H9 (cell line): ENCODE measurements around the gene TRIO. TPM values are rescaled to one million over a fixed set of nuclear protein-coding genes. Genes with fewer than 3 reads are reported as not detected.

Experiments used
- DNase-seq: peaks from one replicate; pipeline ENCODE4 v3.0.0-alpha.2; 2017
- H2AFZ ChIP-seq: one replicate; pipeline ENCODE4 v1.6.1; 2013; ENCODE audit warnings: mild to moderate bottlenecking, low read length, control low read depth, moderate library complexity
- H2AK5ac ChIP-seq: 2 replicates; pipeline ENCODE4 v1.6.1; 2013; ENCODE audit warnings: low read length, control low read depth, mixed read lengths; ENCODE audit not compliant: insufficient read length
- H2BK120ac ChIP-seq: one replicate; pipeline ENCODE4 v1.6.1; 2013; ENCODE audit warnings: low read depth, mild to moderate bottlenecking, low read length, control low read depth, inconsistent platforms; ENCODE audit not compliant: poor library complexity, severe bottlenecking
- H2BK12ac ChIP-seq: 2 replicates; pipeline ENCODE4 v1.6.1; 2013; ENCODE audit warnings: low read length, control low read depth, mixed read lengths, low read depth; ENCODE audit not compliant: insufficient read length
- H2BK15ac ChIP-seq: 2 replicates; pipeline ENCODE4 v1.6.1; 2013; ENCODE audit warnings: low read depth, low read length, control low read depth
- H2BK20ac ChIP-seq: one replicate; pipeline ENCODE4 v1.6.1; 2013; ENCODE audit warnings: low read depth, mild to moderate bottlenecking, low read length, control low read depth, inconsistent platforms; ENCODE audit not compliant: poor library complexity, severe bottlenecking
- H2BK5ac ChIP-seq: 2 replicates; pipeline ENCODE4 v1.6.1; 2013; ENCODE audit warnings: low read length, control low read depth, mixed read lengths; ENCODE audit not compliant: insufficient read length
- H3K14ac ChIP-seq: 2 replicates; pipeline ENCODE4 v1.6.1; 2013; ENCODE audit warnings: low read length, control low read depth; ENCODE audit not compliant: insufficient read depth
- H3K18ac ChIP-seq: 2 replicates; pipeline ENCODE4 v1.6.1; 2013; ENCODE audit warnings: low read depth, mild to moderate bottlenecking, mixed read lengths, low read length, control low read depth; ENCODE audit not compliant: insufficient read length
- H3K23ac ChIP-seq: 2 replicates; pipeline ENCODE4 v1.6.1; 2013; ENCODE audit warnings: low read length, control low read depth, mixed read lengths, low read depth; ENCODE audit not compliant: insufficient read length
- H3K23me2 ChIP-seq: 2 replicates; pipeline ENCODE4 v1.6.1; 2013; ENCODE audit warnings: low read depth, mild to moderate bottlenecking, mixed read lengths, low read length, control low read depth; ENCODE audit not compliant: insufficient read length, poor library complexity, severe bottlenecking
- H3K27ac ChIP-seq: 2 replicates; pipeline ENCODE4 v1.5.1; 2013; ENCODE audit warnings: low read length, control low read depth, mixed read lengths, low read depth; ENCODE audit not compliant: insufficient read length
- H3K27me3 ChIP-seq: 2 replicates; pipeline ENCODE4 v1.6.1; 2013; ENCODE audit warnings: low read length, control low read depth, inconsistent platforms; ENCODE audit not compliant: insufficient read depth
- H3K4ac ChIP-seq: 2 replicates; pipeline ENCODE4 v1.6.1; 2013; ENCODE audit warnings: low read depth, mild to moderate bottlenecking, control low read depth, inconsistent platforms, low read length, moderate library complexity
- H3K4me1 ChIP-seq: 2 replicates; pipeline ENCODE4 v1.6.1; 2013; ENCODE audit warnings: low read length, control low read depth, inconsistent platforms; ENCODE audit not compliant: insufficient read depth
- H3K4me2 ChIP-seq: 2 replicates; pipeline ENCODE4 v1.6.1; 2013; ENCODE audit warnings: low read length, control low read depth, mixed read lengths; ENCODE audit not compliant: insufficient read length, insufficient read depth
- H3K56ac ChIP-seq: 2 replicates; pipeline ENCODE4 v1.6.1; 2013; ENCODE audit warnings: low read depth, mild to moderate bottlenecking, mixed read lengths, low read length, control low read depth; ENCODE audit not compliant: insufficient read length
- H3K79me1 ChIP-seq: 2 replicates; pipeline ENCODE4 v1.6.1; 2013; ENCODE audit warnings: low read depth, mild to moderate bottlenecking, moderate library complexity, low read length, control low read depth, inconsistent platforms; ENCODE audit not compliant: insufficient read depth, poor library complexity, severe bottlenecking
- H3K79me2 ChIP-seq: 2 replicates; pipeline ENCODE4 v1.6.1; 2013; ENCODE audit warnings: low read length, control low read depth, inconsistent platforms; ENCODE audit not compliant: insufficient read depth
- H3K9ac ChIP-seq: 2 replicates; pipeline ENCODE4 v1.6.1; 2013; ENCODE audit warnings: low read length, control low read depth, mixed read lengths; ENCODE audit not compliant: insufficient read length; ENCODE audit errors: extremely low read depth
- H3K9me3 ChIP-seq: one replicate; pipeline ENCODE4 v1.6.1; 2013; ENCODE audit warnings: low read depth, low read length, inconsistent platforms; ENCODE audit not compliant: control insufficient read depth
- H3T11ph ChIP-seq: one replicate; pipeline ENCODE4 v1.6.1; 2013; ENCODE audit warnings: mild to moderate bottlenecking, low read length, control low read depth, inconsistent platforms
- H4K20me1 ChIP-seq: one replicate; pipeline ENCODE4 v1.6.1; 2013; ENCODE audit not compliant: control insufficient read depth, insufficient read length, insufficient read depth
- H4K5ac ChIP-seq: 2 replicates; pipeline ENCODE4 v1.6.1; 2013; ENCODE audit warnings: low read depth, mild to moderate bottlenecking, mixed read lengths, low read length, control low read depth; ENCODE audit not compliant: insufficient read length
- H4K8ac ChIP-seq: replicated peaks from 2 replicates; pipeline ENCODE4 v1.6.1; 2013; ENCODE audit warnings: low read length, control low read depth, mixed read lengths, low read depth; ENCODE audit not compliant: insufficient read length
- H4K91ac ChIP-seq: 2 replicates; pipeline ENCODE4 v1.6.1; 2013; ENCODE audit warnings: low read depth, mild to moderate bottlenecking, moderate library complexity, mixed read lengths, low read length, control low read depth; ENCODE audit not compliant: insufficient read length
- H3K27ac Mint-ChIP-seq, 3 experiments: 2 replicates in 2 of 3; 3 replicates in 1 of 3; pipeline ENCODE4 v1.8.0; 2020 to 2021; ENCODE audit warnings: mixed read lengths in 3 of 3, mild to moderate bottlenecking in 1 of 3, moderate library complexity in 1 of 3
- H3K27me3 Mint-ChIP-seq: 2 replicates; pipeline ENCODE4 v1.8.0; 2021; ENCODE audit warnings: low read depth, mild to moderate bottlenecking, moderate library complexity, mixed read lengths
- H3K36me3 Mint-ChIP-seq, 3 experiments: 2 replicates in 2 of 3; 3 replicates in 1 of 3; pipeline ENCODE4 v1.8.0; 2020 to 2021; ENCODE audit warnings: low read depth in 3 of 3, mixed read lengths in 3 of 3; ENCODE audit not compliant: insufficient read depth in 1 of 3
- H3K4me1 Mint-ChIP-seq, 2 experiments: 2 replicates each; pipeline ENCODE4 v1.8.0; 2020; ENCODE audit warnings: mixed read lengths in 2 of 2
- H3K4me3 Mint-ChIP-seq, 2 experiments: 2 replicates in 1 of 2; 3 replicates in 1 of 2; pipeline ENCODE4 v1.8.0; 2020 to 2021; ENCODE audit warnings: mild to moderate bottlenecking in 2 of 2, mixed read lengths in 2 of 2, moderate library complexity in 1 of 2
- H3K9me3 Mint-ChIP-seq, 2 experiments: 2 replicates in 1 of 2; 3 replicates in 1 of 2; pipeline ENCODE4 v1.8.0; 2020; ENCODE audit warnings: mild to moderate bottlenecking in 2 of 2, mixed read lengths in 2 of 2, moderate library complexity in 1 of 2
- CTCF ChIP-seq: fragments of 200-600 bp; sonication (generic); conservative IDR thresholded peaks from 3 replicates; pipeline ENCODE4 v1.8.0; 2021; ENCODE audit warnings: antibody characterized with exemption, mild to moderate bottlenecking
- WGBS: extraction: QIAGEN DNeasy Blood & Tissue Kit; methylation state at CpG from one replicate; pipeline ENCODE4 v1.1.7; 2013; ENCODE audit warnings: missing lambda C conversion rate, low lambda C conversion rate, mixed read lengths; ENCODE audit not compliant: insufficient read length; ENCODE audit errors: extremely low coverage; 5-methylcytosine and 5-hydroxymethylcytosine counted together
- total RNA-seq: library from RNA; stranded (reverse); gene quantifications from 2 replicates; pipeline ENCODE4 v1.2.1, GENCODE V29; 2021

The TRIO gene
- total RNA-seq, 1 experiment from 2014 or later = 87.8 TPM

DNA sequence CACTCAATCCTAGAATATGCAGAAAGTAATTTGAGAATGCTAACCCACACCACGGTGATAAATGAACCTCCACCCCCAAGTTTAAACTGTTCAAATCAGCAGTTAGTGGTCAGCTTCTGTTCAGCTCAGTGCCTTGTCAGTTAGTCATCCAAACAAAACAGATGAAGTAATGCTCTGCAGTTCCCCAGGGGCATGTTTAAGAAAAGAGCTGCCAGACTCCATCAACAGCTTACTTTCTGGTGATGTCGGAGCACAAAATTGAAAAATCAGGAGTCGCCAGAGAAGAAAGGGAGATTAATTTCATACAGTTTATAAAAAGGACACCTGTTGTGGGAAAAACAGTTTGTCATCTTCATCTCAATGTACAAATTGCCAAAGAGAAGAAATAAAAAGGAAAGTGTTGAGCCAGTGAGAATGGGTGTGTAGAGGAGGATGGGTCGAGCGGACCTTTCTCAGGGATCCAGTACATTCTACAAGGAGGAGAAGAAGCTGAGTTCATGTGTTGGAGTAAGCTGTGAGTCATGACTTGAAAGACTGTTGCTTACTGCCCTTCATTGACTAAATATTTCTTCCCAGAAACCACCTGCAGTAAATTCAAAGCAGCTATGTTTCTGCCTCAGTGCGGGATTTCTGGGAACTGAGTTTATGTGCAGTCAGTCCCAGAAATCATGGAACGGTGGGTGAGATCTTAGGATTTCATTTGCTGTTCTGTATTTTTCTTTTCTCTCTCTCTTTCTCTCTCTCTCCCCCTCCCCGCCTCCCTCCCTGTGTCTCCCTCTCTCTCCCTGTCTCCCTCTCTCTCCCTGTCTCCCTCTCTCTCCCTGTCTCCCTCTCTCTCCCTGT, 13.7 kb downstream of the TRIO start:
- Histone ChIP-seq H2BK12ac (no peak overlapping the region), H3K79me1 (peaks cover 15% of the 10 kb centered on the region), H3K4me2 (no peak overlapping the region), H4K20me1 (no peaks in the 10 kb centered on the region), H3K4ac (no peak overlapping the region), H3K9ac (no peak overlapping the region), H3K4me1 (peaks cover 25% of the 10 kb centered on the region; the same call in 1 of the 2 replicates), H2BK20ac (no peak overlapping the region), H2AK5ac (no peak overlapping the region), H3T11ph (no peak overlapping the region), H2BK5ac (no peak overlapping the region), H3K27me3 (no peaks in the 10 kb centered on the region), H3K23ac (no peak overlapping the region), H3K27ac (no peak overlapping the region), H2AFZ (no peak overlapping the region), H2BK120ac (no peak overlapping the region), H4K91ac (no peak overlapping the region), H3K23me2 (no peaks in the 10 kb centered on the region), H4K8ac (no peak overlapping the region), H2BK15ac (no peak overlapping the region), H3K9me3 (no peaks in the 10 kb centered on the region), H3K18ac (no peak overlapping the region), H4K5ac (no peak overlapping the region), H3K14ac (no peak overlapping the region), H3K79me2 (peaks cover 46% of the 10 kb centered on the region; the same call in 1 of the 2 replicates), H3K56ac (no peak overlapping the region)
- Mint-ChIP-seq H3K27ac (no peak overlapping the region), H3K27me3 (no peaks in the 10 kb centered on the region), H3K4me1 (peaks cover 34 to 41% of the 10 kb centered on the region in 2 experiments), H3K4me3 (no peak overlapping the region), H3K36me3 (no peaks in the 10 kb centered on the region; a peak in 2 of 7 replicates), H3K9me3 (no peaks in the 10 kb centered on the region)
- WGBS = no CpG with 5 or more reads among the region's 8 CpGs
- no peak for DNase-seq
- TF ChIP-seq CTCF = no peak
